Measurements from ENCODE around the gene CMSS1.

DNA sequence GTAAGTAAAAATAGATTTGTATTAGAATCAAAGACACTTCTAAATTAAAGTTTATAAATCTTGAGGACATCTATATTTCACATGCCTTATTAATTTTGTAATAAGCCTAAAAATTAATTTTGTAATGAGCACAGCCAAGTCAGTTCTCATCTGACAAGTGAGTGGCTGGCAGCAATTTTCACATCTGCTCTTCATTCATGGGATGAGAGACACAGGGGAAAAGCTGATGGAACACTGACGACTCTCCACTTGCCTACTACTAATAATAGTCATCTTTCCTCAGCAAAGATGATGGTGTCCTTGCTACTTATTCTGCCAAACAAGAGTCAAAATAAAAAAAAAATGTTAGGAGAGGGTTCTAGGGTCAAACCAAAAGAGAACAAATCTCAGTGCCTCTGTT is 14.4 kb upstream of the CMSS1 start:
- TF ChIP-seq, protein P1, sequence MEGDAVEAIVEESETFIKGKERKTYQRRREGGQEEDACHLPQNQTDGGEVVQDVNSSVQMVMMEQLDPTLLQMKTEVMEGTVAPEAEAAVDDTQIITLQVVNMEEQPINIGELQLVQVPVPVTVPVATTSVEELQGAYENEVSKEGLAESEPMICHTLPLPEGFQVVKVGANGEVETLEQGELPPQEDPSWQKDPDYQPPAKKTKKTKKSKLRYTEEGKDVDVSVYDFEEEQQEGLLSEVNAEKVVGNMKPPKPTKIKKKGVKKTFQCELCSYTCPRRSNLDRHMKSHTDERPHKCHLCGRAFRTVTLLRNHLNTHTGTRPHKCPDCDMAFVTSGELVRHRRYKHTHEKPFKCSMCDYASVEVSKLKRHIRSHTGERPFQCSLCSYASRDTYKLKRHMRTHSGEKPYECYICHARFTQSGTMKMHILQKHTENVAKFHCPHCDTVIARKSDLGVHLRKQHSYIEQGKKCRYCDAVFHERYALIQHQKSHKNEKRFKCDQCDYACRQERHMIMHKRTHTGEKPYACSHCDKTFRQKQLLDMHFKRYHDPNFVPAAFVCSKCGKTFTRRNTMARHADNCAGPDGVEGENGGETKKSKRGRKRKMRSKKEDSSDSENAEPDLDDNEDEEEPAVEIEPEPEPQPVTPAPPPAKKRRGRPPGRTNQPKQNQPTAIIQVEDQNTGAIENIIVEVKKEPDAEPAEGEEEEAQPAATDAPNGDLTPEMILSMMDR (IDR thresholded peaks at IDR 0.05), result no peak
- TF ChIP-seq POLR2A (IDR thresholded peaks at IDR 0.05), result no peak

Measured in Peyer's patch (tissue), 4 donors.